Testis (tissue), 2 donors: Measurements from ENCODE around the gene ABHD13.

ENCODE experiments used
- POLR2A ChIP-seq: fragments of 450-650 bp; IDR thresholded peaks from one replicate; pipeline ENCODE4 v1.6.1; 2017; ENCODE audit warnings: antibody characterized with exemption, mild to moderate bottlenecking, moderate library complexity
- TF ChIP-seq, protein P1 (sequence below), 3 experiments: fragments of 450-650 bp in 2 of 3; fragments of 200-600 bp in 1 of 3; sonication (generic) in 1 of 3; IDR thresholded peaks; one replicate each; pipeline ENCODE4 v1.5.1; 2016 to 2019; ENCODE audit warnings: antibody characterized with exemption in 3 of 3, mild to moderate bottlenecking in 2 of 3, moderate library complexity in 1 of 3

DNA sequence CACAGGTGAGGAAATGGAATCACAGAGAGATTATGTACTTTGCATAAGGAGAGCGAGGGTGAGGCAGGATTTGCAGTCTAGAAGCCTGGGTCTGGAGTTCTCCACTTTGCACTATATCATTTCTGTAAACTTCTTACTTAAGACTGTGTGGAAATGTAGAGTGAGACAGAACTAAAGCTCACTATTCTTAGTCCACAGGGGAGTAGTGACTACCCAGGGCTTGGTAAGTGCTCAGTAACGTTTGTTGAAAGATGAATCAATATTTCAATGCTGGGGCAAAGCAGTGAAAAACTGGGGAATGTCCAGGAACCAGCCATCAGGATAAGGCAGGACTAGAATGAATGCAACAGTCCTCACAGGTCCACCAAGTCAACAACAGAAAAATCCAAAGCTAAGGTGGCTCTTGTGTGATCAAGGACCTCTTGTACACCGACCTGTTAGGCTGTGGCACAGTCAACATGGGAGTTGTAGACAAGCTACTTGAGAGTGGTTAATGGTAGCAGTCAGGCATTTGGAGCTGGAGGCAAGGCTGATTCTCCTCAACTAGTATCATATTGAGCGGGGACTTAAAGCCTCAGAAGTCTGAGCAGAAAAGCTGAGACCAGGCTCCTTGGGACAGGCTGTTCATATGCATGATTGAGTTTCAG is 50.4 kb downstream of the ABHD13 start:
- TF ChIP-seq, protein P1, sequence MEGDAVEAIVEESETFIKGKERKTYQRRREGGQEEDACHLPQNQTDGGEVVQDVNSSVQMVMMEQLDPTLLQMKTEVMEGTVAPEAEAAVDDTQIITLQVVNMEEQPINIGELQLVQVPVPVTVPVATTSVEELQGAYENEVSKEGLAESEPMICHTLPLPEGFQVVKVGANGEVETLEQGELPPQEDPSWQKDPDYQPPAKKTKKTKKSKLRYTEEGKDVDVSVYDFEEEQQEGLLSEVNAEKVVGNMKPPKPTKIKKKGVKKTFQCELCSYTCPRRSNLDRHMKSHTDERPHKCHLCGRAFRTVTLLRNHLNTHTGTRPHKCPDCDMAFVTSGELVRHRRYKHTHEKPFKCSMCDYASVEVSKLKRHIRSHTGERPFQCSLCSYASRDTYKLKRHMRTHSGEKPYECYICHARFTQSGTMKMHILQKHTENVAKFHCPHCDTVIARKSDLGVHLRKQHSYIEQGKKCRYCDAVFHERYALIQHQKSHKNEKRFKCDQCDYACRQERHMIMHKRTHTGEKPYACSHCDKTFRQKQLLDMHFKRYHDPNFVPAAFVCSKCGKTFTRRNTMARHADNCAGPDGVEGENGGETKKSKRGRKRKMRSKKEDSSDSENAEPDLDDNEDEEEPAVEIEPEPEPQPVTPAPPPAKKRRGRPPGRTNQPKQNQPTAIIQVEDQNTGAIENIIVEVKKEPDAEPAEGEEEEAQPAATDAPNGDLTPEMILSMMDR (IDR thresholded peaks at IDR 0.05): no peak
- no peak for TF ChIP-seq POLR2A
